ENCODE results near the gene SMIM45.

The SMIM45 gene

GRCh38 chr22:41976070-41976901, 24.3 kb downstream of the SMIM45 start:
- no peak for TF ChIP-seq CTCF (IDR thresholded peaks at IDR 0.05)
- Histone ChIP-seq H3K4me3 (ENCODE audit: low read depth in 1 of 2, low read length in 1 of 2) (peak overlapping the region in 1 of 2 experiments; percentile 50), H3K36me3 (no peaks in the 10 kb centered on the region), H3K4me1 (ENCODE audit: control insufficient read depth in 1 of 2, insufficient read depth in 1 of 2, low read depth in 1 of 2, low read length in 1 of 2) (peaks cover 6 to 11% of the 10 kb centered on the region in 2 experiments), H3K27ac (no peak overlapping the region), H3K9me3 (no peaks in the 10 kb centered on the region), H3K27me3 (peaks cover 91% of the 10 kb centered on the region)

GRCh38 chr22:41976961-41977566, 25.1 kb downstream of the SMIM45 start:
- no peak for TF ChIP-seq CTCF (IDR thresholded peaks at IDR 0.05)
- H3K9me3 ChIP-seq: no peaks in the 10 kb centered on the region
- no peak overlapping the region for H3K4me3 ChIP-seq (ENCODE audit: low read depth in 1 of 2, low read length in 1 of 2)
- H3K27me3 ChIP-seq: peaks cover 83% of the 10 kb centered on the region
- peaks cover 6 to 11% of the 10 kb centered on the region in 2 experiments for H3K4me1 ChIP-seq (ENCODE audit: control insufficient read depth in 1 of 2, insufficient read depth in 1 of 2, low read depth in 1 of 2, low read length in 1 of 2)
- no peak overlapping the region for H3K27ac ChIP-seq
- H3K36me3 ChIP-seq: no peaks in the 10 kb centered on the region

GRCh38 chr22:41978732-41979131, 26.8 kb downstream of the SMIM45 start:
- no peak overlapping the region for H3K4me3 ChIP-seq (ENCODE audit: low read depth in 1 of 2, low read length in 1 of 2)
- peaks cover 68% of the 10 kb centered on the region for H3K27me3 ChIP-seq
- H3K9me3 ChIP-seq: no peaks in the 10 kb centered on the region
- peaks cover 16 to 20% of the 10 kb centered on the region in 2 experiments for H3K4me1 ChIP-seq (ENCODE audit: control insufficient read depth in 1 of 2, insufficient read depth in 1 of 2, low read depth in 1 of 2, low read length in 1 of 2)
- H3K36me3 ChIP-seq: no peaks in the 10 kb centered on the region
- no peak for TF ChIP-seq CTCF (IDR thresholded peaks at IDR 0.05)
- H3K27ac ChIP-seq: no peak overlapping the region

GRCh38 chr22:41979423-41980250, 27.7 kb downstream of the SMIM45 start:
- Histone ChIP-seq H3K9me3 (no peaks in the 10 kb centered on the region), H3K27ac (no peak overlapping the region), H3K27me3 (peaks cover 59% of the 10 kb centered on the region), H3K4me3 (ENCODE audit: low read depth in 1 of 2, low read length in 1 of 2) (no peak overlapping the region), H3K4me1 (ENCODE audit: control insufficient read depth in 1 of 2, insufficient read depth in 1 of 2, low read depth in 1 of 2, low read length in 1 of 2) (peaks cover 16 to 21% of the 10 kb centered on the region in 2 experiments), H3K36me3 (no peaks in the 10 kb centered on the region)
- no peak for TF ChIP-seq CTCF (IDR thresholded peaks at IDR 0.05)

- no peak overlapping the region for H3K4me3 ChIP-seq (ENCODE audit: low read depth in 1 of 2, low read length in 1 of 2)
- no peak for TF ChIP-seq CTCF (IDR thresholded peaks at IDR 0.05)
- H3K27ac ChIP-seq: no peak overlapping the region
- peaks cover 5 to 15% of the 10 kb centered on the region in 2 experiments for H3K4me1 ChIP-seq (ENCODE audit: control insufficient read depth in 1 of 2, insufficient read depth in 1 of 2, low read depth in 1 of 2, low read length in 1 of 2)
- H3K27me3 ChIP-seq: peaks cover 28% of the 10 kb centered on the region
- no peaks in the 10 kb centered on the region for H3K36me3 ChIP-seq
- no peaks in the 10 kb centered on the region for H3K9me3 ChIP-seq
Observed at GRCh38 chr22:41982865-41983264, 30.9 kb downstream of the SMIM45 start.

Data from neutrophil (primary cell).